A673 (cell line): Measurements from ENCODE around the gene MRPL34. TPM values are rescaled to one million over a fixed set of nuclear protein-coding genes. Genes with fewer than 3 reads are reported as not detected.
"Not testable (repeated sequence)": the region's sequence is repeated elsewhere in the genome, so short reads cannot be mapped to it uniquely, and the experiment has no call there.

Experiments
- BruUV-seq: library from RNA; stranded (reverse); fragments of 400-500 nt; replicated peaks from 2 replicates; lab custom pipeline; 2021; lab: Mats Ljungman, UMichigan
- CTCF ChIA-PET: fragments of 300-600 bp; sonication (Branson Sonifier 250); formaldehyde crosslinking; loops from one replicate; lab custom pipeline; 2022; ENCODE audit warnings: antibody characterized with exemption; lab: Charles Lee
- POLR2A ChIA-PET: fragments of 300-600 bp; sonication (Branson Sonifier 250); formaldehyde crosslinking; loops from one replicate; lab custom pipeline; 2022; ENCODE audit warnings: antibody characterized with exemption; ENCODE audit not compliant: low non-redundant PET; lab: Charles Lee
- DNase-seq: peaks from one replicate; pipeline ENCODE4 v3.0.0-alpha.2; 2015; ENCODE audit warnings: low spot score
- H3K27ac ChIP-seq: fragments of 200-600 bp; sonication (generic); 2 replicates; pipeline ENCODE4 v1.5.1; 2016; ENCODE audit warnings: mixed run types, low read depth, mild to moderate bottlenecking, mixed read lengths, antibody characterized with exemption, low read length; ENCODE audit not compliant: poor library complexity, severe bottlenecking
- H3K27me3 ChIP-seq: fragments of 200-600 bp; sonication (generic); replicated peaks from 2 replicates; pipeline ENCODE4 v1.6.1; 2017; ENCODE audit warnings: mixed run types, low read depth, mild to moderate bottlenecking, mixed read lengths, antibody characterized with exemption, low read length; ENCODE audit not compliant: insufficient read depth, poor library complexity
- H3K36me3 ChIP-seq: fragments of 200-600 bp; sonication (generic); 2 replicates; pipeline ENCODE4 v1.6.1; 2016; ENCODE audit warnings: mixed run types, mild to moderate bottlenecking, mixed read lengths, antibody characterized with exemption, low read length; ENCODE audit not compliant: insufficient read depth, poor library complexity, severe bottlenecking
- H3K4me1 ChIP-seq: fragments of 200-600 bp; sonication (generic); 2 replicates; pipeline ENCODE4 v1.6.1; 2017; ENCODE audit warnings: mixed run types, mild to moderate bottlenecking, mixed read lengths, antibody characterized with exemption, low read length; ENCODE audit not compliant: insufficient read depth, poor library complexity, severe bottlenecking
- H3K4me3 ChIP-seq: fragments of 200-600 bp; sonication (generic); 2 replicates; pipeline ENCODE4 v1.5.1; 2016; ENCODE audit warnings: low read depth, mixed run types, mild to moderate bottlenecking, mixed read lengths, low read length; ENCODE audit not compliant: poor library complexity, severe bottlenecking
- H3K9me3 ChIP-seq: fragments of 200-600 bp; sonication (generic); 2 replicates; pipeline ENCODE4 v1.6.1; 2016; ENCODE audit warnings: mixed run types, low read depth, mild to moderate bottlenecking, mixed read lengths, antibody characterized with exemption, low read length; ENCODE audit not compliant: poor library complexity, severe bottlenecking
- CTCF ChIP-seq: fragments of 300-800, 200-600 bp; sonication (generic); conservative IDR thresholded peaks from 2 replicates; pipeline ENCODE4 v1.5.1; 2017; ENCODE audit warnings: low read depth, mild to moderate bottlenecking, antibody characterized with exemption, low read length, moderate library complexity, mixed read lengths
- EZH2 ChIP-seq: fragments of 200-600 bp; sonication (generic); IDR thresholded peaks from 2 replicates; pipeline ENCODE4 v1.6.1; 2017; ENCODE audit warnings: borderline replicate concordance, low read depth, mild to moderate bottlenecking, mixed read lengths, antibody characterized with exemption, low read length; ENCODE audit not compliant: poor library complexity, severe bottlenecking
- intact Hi-C: fragments of 100-400 bp; cut with micrococcal nuclease; formaldehyde crosslinking; loops from one replicate; pipeline ENCODE4 v1.10.0; 2022; ENCODE audit not compliant: unreplicated experiment
- total RNA-seq: library from RNA; stranded (reverse); gene quantifications from 2 replicates; pipeline ENCODE4 v1.2.3, GENCODE V29; 2021

The MRPL34 gene
- total RNA-seq, 1 experiment from 2014 or later: 91.8 TPM

GRCh38 chr19:17266589-17266974 is 39.1 kb upstream of the MRPL34 start:
- peaks cover 6% of the 10 kb centered on the region for H3K4me1 ChIP-seq
- H3K27ac ChIP-seq: no peak overlapping the region
- ChIA-PET CTCF (interaction anchor here (0.6 kb wide), 1 partner anchor 13 kb away, joined by 3 read pairs; no protein-coding TSS in a partner anchor), POLR2A (interaction anchor here (0.5 kb wide), 1 partner anchor 96 kb away, joined by 3 read pairs; no protein-coding TSS in a partner anchor)
- no TSS peak for BruUV-seq
- no peak overlapping the region for H3K4me3 ChIP-seq
- intact Hi-C loops: no loop called here
- no peak for DNase-seq
- no peaks in the 10 kb centered on the region for H3K27me3 ChIP-seq
- peaks cover 14% of the 10 kb centered on the region for H3K36me3 ChIP-seq
- TF ChIP-seq EZH2 (no peak), CTCF (no peak)
- H3K9me3 ChIP-seq: no peaks in the 10 kb centered on the region

GRCh38 chr19:17266975-17267788 is 38.5 kb upstream of the MRPL34 start, which contains the start of gene BABAM1:
Gene BABAM1, plus strand, starts transcription at chr19:17267443. Its CDS starts 1,364 bp downstream, at chr19:17268807.
- CTCF ChIA-PET: interaction anchor here (0.6 kb wide), 1 partner anchor 12 kb away, joined by 3 read pairs; no protein-coding TSS in a partner anchor
- TF ChIP-seq EZH2: no peak
- TF ChIP-seq CTCF: no peak
- H3K36me3 ChIP-seq: peaks cover 16% of the 10 kb centered on the region
- H3K27ac ChIP-seq: peak within 1 kb of the TSS; percentile 77
- H3K4me1 ChIP-seq: peaks cover 6% of the 10 kb centered on the region
- no TSS peak for BruUV-seq
- no peaks in the 10 kb centered on the region for H3K9me3 ChIP-seq
- DNase-seq: peak; percentile 99
- H3K4me3 ChIP-seq: peak within 1 kb of the TSS; percentile 85
- H3K27me3 ChIP-seq: no peaks in the 10 kb centered on the region
- intact Hi-C loops: no loop called here
- POLR2A ChIA-PET: interaction anchor here (0.6 kb wide), 1 partner anchor 38 kb away, joined by 21 read pairs; no protein-coding TSS in a partner anchor

GRCh38 chr19:17268754-17269153 is 36.9 kb upstream of the MRPL34 start:
- BruUV-seq: no TSS peak
- Histone ChIP-seq H3K36me3 (peaks cover 18% of the 10 kb centered on the region), H3K27ac (no peak overlapping the region), H3K9me3 (no peaks in the 10 kb centered on the region), H3K27me3 (no peaks in the 10 kb centered on the region), H3K4me3 (peak overlapping the region; percentile 85), H3K4me1 (peaks cover 6% of the 10 kb centered on the region)
- POLR2A ChIA-PET: no interaction called here
- DNase-seq: no peak
- CTCF ChIA-PET: interaction anchor here (0.9 kb wide), 1 partner anchor 12 kb away, joined by 3 read pairs; no protein-coding TSS in a partner anchor
- intact Hi-C loops: no loop called here
- TF ChIP-seq CTCF (no peak), EZH2 (no peak)

- CTCF ChIA-PET, DNase-seq, H3K9me3 ChIP-seq, H3K4me1 ChIP-seq, BruUV-seq, intact Hi-C loops, H3K27ac ChIP-seq, H3K4me3 ChIP-seq, H3K27me3 ChIP-seq: not testable (repeated sequence)
- POLR2A ChIA-PET: interaction anchor here (0.7 kb wide), 1 partner anchor 20 kb away, joined by 5 read pairs; no protein-coding TSS in a partner anchor
- peaks cover 32% of the 10 kb centered on the region for H3K36me3 ChIP-seq
Measured at GRCh38 chr19:17274892-17275291, 30.8 kb upstream of the MRPL34 start.
